Measurements from ENCODE around the gene GFRAL.
"Not testable (repeated sequence)": the region's sequence is repeated elsewhere in the genome, so short reads cannot be mapped to it uniquely, and the experiment has no call there.

GFRAL gene, protein sequence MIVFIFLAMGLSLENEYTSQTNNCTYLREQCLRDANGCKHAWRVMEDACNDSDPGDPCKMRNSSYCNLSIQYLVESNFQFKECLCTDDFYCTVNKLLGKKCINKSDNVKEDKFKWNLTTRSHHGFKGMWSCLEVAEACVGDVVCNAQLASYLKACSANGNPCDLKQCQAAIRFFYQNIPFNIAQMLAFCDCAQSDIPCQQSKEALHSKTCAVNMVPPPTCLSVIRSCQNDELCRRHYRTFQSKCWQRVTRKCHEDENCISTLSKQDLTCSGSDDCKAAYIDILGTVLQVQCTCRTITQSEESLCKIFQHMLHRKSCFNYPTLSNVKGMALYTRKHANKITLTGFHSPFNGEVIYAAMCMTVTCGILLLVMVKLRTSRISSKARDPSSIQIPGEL

DNA sequence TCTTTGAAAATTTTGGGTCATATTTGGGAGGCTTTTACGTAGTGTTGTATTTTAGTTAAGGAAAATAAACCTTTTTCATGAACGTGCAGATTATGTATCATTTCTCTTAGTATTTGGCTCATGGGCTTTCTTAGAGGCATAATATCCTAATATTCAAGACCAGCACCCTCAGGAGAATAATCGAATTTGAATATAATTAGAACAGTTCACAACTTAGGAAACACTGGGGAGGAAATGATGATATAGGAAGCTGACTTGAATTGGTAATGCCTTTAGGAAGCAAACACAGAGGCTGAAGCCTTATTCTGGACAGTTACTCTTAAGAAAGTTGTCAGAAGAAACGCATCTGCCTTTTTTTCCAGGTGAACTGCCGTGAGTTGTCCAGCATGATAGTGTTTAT lies at the start of gene GFRAL:
Gene GFRAL, plus strand, starts transcription at position 301 of the 400 bp plus-strand sequence. Its CDS starts 86 bp downstream, at position 387.
- DNase-seq (ENCODE audit: low read depth): no peak
- TF ChIP-seq, protein P1, sequence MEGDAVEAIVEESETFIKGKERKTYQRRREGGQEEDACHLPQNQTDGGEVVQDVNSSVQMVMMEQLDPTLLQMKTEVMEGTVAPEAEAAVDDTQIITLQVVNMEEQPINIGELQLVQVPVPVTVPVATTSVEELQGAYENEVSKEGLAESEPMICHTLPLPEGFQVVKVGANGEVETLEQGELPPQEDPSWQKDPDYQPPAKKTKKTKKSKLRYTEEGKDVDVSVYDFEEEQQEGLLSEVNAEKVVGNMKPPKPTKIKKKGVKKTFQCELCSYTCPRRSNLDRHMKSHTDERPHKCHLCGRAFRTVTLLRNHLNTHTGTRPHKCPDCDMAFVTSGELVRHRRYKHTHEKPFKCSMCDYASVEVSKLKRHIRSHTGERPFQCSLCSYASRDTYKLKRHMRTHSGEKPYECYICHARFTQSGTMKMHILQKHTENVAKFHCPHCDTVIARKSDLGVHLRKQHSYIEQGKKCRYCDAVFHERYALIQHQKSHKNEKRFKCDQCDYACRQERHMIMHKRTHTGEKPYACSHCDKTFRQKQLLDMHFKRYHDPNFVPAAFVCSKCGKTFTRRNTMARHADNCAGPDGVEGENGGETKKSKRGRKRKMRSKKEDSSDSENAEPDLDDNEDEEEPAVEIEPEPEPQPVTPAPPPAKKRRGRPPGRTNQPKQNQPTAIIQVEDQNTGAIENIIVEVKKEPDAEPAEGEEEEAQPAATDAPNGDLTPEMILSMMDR (IDR thresholded peaks at IDR 0.05; ENCODE audit: low read length, missing control alignments): no peak
- no peak within 1 kb of the TSS for H3K4me3 ChIP-seq (replicated peaks; ENCODE audit: low read depth, low read length)

DNA sequence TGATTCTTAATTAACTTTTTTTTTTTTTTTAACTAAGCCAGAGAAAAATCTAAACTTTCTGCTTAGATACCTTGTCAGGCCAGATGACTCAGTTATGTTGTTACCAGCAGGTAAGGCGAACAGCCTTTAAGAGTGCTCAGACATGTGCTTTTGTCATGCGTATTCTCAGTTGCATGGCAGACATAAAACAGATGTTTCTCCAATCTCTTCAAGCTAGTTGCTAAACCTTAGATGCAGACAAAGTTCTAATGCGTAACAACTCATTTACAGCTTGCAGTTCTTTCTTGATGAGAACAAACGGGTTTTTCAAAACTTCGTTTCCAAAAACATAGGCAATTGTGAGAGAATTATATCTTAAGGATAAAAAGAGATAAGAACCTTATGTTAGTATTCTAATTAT lies 49.6 kb upstream of the GFRAL start:
- TF ChIP-seq, protein P1 (IDR thresholded peaks at IDR 0.05; ENCODE audit: low read length, missing control alignments): no peak
- H3K4me3 ChIP-seq (replicated peaks; ENCODE audit: low read depth, low read length): no peak overlapping the region
- DNase-seq (ENCODE audit: low read depth): peak; percentile 7

- TF ChIP-seq, protein P1 (IDR thresholded peaks at IDR 0.05; ENCODE audit: low read length, missing control alignments): no peak
- no peak for DNase-seq (ENCODE audit: low read depth)
- H3K4me3 ChIP-seq (replicated peaks; ENCODE audit: low read depth, low read length): no peak overlapping the region
Observed at GRCh38 chr6:55281215-55281614, 46.1 kb upstream of the GFRAL start.

GRCh38 chr6:55282115-55282514 lies 45.2 kb upstream of the GFRAL start:
- H3K4me3 ChIP-seq (replicated peaks; ENCODE audit: low read depth, low read length): no peak overlapping the region
- DNase-seq (ENCODE audit: low read depth): no peak
- TF ChIP-seq, protein P1 (IDR thresholded peaks at IDR 0.05; ENCODE audit: low read length, missing control alignments): no peak

DNA sequence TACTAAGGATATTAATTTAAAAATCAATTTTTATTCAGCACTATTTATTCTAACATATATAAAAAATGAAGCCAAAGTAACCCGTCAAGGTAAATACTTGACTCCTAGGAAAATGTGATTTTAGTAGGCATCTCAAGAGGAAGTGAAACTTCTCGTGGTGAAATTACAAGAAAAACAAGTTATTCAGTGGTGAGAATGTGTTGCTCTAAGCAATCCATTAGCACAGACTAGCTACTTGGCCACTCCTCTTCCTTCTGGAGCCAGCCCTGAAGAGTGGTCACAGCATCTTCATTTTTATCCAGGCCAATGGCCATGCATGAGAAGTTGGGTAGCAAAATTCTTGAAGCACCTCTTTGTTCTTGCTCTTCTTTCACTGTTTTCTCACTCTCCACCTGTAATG lies 40.4 kb upstream of the GFRAL start:
- DNase-seq (ENCODE audit: low read depth): no peak
- TF ChIP-seq, protein P1 (IDR thresholded peaks at IDR 0.05; ENCODE audit: low read length, missing control alignments): no peak
- H3K4me3 ChIP-seq (replicated peaks; ENCODE audit: low read depth, low read length): no peak overlapping the region

DNA sequence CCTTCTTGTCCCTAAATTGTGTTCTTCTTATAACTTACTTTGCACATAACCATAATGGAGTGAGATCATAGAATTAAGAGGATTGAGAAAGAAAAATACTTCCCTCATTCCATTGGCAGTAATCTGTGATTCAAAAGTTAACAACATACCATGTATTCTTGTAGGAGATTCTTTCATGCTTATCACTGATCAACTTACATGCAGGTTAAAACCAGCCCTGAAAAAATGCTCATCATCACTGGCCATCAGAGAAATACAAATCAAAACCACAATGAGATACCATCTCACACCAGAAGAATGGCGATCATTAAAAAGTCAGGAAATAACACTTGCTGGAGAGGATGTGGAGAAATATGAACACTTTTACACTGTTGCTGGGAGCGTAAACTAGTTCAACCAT lies 36.5 kb upstream of the GFRAL start:
- no peak overlapping the region for H3K4me3 ChIP-seq (replicated peaks; ENCODE audit: low read depth, low read length)
- TF ChIP-seq, protein P1 (IDR thresholded peaks at IDR 0.05; ENCODE audit: low read length, missing control alignments): no peak
- no peak for DNase-seq (ENCODE audit: low read depth)

GRCh38 chr6:55293116-55293515 lies 34.2 kb upstream of the GFRAL start:
- no peak overlapping the region for H3K4me3 ChIP-seq (replicated peaks; ENCODE audit: low read depth, low read length)
- TF ChIP-seq, protein P1 (IDR thresholded peaks at IDR 0.05; ENCODE audit: low read length, missing control alignments): peak; percentile 44
- peak; percentile 31 for DNase-seq (ENCODE audit: low read depth)

GRCh38 chr6:55297214-55297613 lies 30.1 kb upstream of the GFRAL start:
- H3K4me3 ChIP-seq (replicated peaks; ENCODE audit: low read depth, low read length); DNase-seq (ENCODE audit: low read depth): not testable (repeated sequence)

Measured in fibroblast of pulmonary artery (primary cell).